Activated effector memory CD4-positive, alpha-beta T cell treated with anti-CD3 and anti-CD28 coated beads, Interleukin-2, amount 50 U/mL, for 16 hours (primary cell): ENCODE results near the gene MRC1.

Source experiments
- DNase-seq: peaks from one replicate; pipeline ENCODE4 v3.0.0-alpha.2; 2020

MRC1 gene

DNA sequence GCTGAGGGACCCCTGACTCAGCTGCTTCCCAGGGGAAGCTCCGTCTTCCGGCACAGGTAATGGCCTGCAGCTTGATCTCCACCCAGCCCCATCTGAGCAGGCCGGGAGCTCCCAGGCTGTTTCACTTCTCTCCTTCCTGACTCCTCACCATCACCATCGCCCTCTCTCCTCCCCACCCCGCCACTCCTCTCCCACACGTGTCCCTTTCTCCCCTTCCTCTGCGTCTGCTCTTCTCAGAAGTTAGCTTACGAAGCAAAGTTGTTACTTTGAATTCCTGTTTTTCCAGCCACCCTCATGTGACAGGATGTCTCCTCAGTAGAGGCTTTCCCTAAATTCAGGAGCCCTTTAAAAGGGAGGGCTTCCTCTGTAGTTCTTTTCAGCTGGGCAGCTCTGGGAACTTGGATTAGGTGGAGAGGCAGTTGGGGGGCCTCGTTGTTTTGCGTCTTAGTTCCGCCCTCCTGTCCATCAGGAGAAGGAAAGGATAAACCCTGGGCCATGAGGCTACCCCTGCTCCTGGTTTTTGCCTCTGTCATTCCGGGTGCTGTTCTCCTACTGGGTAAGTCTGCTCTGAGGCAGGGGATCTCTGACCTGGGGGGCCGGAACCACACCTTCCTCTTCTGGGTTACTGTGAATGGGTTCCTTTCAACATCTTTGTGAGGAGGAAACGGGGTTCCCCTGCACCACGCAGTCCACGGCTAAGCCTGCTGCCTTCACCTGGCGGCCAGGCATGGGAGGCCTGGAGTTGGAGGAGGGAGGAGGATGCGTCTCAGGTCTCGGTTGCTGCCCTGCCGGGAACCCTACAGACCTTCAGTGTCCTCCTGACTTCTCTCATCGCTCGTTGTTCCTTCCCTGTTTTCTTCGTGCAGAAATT is at the start of gene MRC1:
Gene MRC1 (plus strand): TSS at position 378 of the 871 bp plus-strand sequence. CDS start 118 bp downstream, at position 496.
- no peak for DNase-seq

DNA sequence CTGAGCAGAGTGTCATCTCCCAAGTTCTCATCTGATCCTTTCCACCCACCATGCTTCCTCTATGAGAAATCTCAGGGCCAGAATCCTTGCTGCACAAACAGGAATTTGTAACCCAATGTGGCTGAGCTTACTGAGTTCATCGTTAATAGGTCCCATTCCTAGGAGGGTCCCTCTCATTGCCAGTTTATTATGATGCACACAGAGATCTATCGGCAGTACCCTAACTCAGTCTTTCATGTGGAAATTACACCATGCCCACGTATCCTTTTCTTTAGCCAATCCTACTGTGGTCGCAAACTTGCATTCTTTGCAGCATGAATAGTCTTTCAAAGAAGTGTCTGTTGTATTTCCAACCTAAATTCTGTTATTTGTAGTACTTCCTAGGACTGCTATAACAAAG is 45.0 kb upstream of the MRC1 start:
- no peak for DNase-seq

DNA sequence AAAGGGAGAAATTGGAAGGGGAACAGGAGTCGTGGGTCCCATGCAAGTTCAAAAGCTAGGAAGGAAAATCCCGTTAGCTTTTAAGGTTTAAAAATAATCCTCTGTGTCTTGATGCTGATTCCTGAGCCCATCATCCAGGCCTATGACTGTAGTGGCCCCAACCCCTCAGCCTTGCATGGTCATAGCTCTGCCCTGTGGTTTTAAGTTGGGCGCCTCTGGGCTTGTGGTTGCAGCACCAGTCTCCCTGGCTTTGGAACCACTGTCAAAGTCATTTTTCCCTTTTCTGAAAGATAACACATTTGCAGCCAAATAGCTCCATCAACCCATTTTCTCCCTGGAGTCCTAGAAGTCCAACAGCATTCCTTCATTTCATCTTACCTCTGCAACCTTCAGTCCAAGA is 43.5 kb upstream of the MRC1 start:
- no peak for DNase-seq

DNA sequence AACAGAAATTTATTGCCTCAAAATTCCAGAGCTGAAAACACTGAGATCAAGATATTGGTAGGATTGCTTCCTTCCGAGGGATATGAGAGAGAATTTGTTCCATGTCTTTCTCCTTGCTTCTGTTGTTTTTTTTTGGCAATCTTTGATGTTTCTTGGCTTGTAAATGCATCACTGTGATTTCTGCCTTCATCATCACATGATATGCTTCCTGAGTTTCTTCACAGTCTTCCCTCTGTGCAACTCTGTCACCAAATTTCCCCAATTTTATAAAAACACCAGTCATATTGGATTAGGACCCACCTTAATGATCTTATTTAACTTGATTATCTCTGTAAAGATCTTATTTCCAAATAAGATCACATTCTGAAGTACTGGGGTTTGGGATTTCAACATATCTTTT is 42.4 kb upstream of the MRC1 start:
- no peak for DNase-seq

DNA sequence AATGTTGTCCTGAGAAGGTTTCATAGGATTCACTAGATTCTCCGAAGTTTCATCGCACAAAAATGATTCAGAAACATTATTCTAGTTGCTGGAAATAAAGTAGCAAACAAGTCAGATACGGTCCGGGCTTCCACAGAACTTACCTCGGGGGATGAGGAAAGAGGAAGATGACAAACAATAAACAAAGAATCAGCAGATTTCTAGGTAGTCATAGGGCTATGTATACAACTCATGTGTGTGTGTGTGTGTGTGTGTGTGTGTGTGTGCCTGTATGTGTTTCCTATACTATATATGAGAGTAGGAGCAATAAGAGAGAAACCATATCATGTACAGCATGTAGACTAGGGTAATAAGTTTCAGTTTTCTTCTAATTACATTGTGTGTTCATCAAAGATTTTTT is 40.7 kb upstream of the MRC1 start:
- DNase-seq, result no peak

DNA sequence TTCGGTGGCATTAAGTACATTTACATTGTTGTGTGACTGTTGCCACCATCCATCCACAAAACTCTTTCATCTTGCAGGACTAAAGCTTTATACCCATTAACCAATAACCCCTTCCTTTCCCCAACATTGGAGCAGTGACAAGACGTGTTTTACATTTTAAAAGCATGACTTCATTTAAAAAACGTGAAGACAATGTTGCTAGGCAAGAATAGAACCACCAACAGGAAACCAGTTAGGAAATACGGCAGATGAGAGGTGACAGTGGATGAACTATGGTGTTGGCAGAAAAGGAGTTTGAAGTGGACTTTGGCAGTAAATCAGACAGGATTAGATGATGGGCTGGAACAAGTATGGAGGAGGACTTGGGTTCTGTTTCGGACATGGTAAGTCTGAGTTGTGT is 40.2 kb upstream of the MRC1 start:
- DNase-seq, result no peak

DNA sequence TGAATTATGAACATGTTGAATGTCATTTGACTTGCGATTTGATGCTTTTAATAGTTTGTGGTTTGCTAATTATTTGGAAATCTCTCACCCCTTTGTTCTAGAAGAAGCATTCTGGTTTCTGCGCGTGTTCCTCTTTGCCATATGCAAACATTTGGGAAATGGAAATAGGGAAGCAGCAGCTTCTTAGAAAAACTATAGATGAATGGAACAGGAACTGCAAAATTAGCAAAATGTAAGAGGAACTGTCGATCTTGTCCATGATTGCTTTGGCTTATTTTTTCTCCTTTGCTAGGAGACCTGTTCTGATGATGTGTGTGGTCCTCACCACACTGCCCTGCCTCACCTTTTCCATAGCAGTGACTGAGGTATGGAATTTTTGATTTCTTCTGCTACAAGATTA is 38.1 kb upstream of the MRC1 start:
- no peak for DNase-seq

DNA sequence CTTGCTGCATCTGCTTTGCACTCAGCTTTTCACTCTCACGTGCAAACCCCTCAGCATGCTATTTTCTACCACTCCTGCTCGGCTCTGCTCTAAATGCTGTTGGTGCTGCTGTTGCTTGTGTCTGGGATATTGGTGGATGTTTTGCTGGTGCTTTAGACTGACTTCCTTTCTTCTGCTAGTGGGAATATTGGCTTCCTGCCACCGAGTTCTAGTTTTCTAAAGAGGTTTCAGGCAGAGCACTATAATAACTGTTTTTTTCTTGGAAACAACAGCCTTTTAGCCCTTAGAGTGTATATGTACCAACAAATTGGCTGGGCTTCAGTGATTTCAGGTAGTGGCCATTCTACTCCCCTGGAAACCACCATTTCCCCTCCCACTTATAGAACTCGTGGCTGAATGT is 29.4 kb upstream of the MRC1 start:
- no peak for DNase-seq

DNA sequence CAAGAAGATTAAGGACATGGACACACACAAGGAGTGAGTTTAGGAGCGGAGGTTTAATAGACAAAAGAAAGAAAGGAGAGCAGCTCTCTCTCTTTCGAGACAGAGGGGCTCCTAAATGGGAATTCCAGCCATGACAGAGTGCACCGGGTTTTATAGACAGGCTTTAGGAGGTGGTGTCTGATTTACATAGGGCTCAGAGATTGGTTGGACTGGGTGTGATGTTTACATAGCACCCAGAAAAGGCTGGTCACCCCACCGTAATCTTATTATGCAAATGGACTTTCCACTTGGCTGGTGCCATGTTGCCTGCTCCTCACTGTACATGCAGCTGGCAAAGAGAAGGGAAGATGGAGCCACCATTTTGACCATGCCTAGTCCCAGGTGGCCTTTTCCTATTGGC is 28.4 kb upstream of the MRC1 start:
- DNase-seq, result no peak

DNA sequence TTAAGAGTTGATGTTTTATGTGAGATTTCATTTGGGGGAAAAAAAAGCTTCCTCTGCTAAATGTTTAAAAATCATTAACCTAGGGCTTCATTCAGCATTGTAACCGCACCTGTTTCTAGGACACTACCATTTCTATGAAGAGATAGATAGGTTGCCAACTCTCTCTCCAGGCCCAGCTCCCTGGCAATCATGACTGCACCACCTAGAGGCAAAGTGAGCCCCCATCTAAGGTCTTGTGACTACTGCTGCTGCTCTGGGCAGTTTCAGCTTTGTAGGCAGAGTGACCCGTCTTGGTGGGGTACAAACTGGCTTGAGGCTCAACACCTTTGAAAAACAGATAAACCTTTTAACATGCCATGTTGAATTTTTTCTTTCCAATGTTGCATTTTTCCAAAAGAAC is 27.3 kb upstream of the MRC1 start:
- DNase-seq, result no peak

DNA sequence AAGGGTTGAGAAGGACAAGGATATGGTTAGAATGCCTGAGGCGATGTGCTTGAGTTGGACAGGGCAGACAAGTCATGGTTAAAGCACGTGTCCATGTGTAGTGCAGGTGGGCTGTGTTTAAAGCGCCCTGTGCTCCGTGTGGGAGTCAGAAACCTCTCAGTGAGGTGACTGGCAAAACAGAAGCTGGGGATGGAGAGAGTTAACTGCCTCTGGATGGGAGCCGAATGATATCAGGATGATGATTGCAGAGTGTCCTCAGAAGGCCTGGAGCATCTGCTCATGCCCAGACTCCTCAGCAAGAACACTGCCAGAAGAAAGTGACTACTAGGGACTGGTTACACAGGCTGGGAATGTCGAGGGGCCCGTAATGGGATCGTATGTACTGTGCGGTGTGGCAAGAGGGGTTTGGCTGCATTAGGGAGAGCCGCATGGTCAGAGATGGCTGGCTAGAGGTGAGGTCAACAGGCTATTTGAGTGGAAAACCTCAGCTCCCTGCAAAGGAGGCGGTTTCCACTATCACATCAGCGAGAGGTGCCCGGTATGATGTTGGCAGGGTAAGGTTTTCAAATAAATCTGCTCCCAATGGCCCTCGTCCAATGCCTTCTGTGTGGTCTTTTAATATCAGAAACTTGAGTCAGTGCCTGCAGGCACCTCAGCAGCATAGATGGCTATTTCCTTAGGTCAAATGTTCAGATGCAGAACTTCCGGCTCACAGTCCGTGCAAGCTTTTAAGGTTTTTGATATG is 26.1 kb upstream of the MRC1 start:
- DNase-seq, result no peak

DNA sequence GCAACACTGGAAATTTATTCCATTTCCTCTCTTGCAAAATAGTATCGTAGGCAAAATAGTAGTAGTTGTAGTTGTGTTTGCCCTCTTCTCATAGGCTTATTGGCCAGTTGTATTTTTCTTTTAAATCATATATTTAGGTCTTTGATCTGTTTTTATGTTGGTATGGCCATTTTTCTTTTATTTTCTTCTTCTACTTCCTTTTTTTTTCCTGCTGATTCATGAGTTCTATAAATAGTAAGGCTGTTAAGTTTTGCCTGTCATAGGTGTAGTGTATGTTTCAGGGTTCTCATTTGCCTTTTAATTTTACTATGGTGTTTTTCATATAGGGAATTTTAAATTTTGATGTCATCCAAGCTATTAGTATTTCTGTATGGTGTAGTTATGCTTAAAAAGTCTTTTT is 25.4 kb upstream of the MRC1 start:
- DNase-seq, result no peak

DNA sequence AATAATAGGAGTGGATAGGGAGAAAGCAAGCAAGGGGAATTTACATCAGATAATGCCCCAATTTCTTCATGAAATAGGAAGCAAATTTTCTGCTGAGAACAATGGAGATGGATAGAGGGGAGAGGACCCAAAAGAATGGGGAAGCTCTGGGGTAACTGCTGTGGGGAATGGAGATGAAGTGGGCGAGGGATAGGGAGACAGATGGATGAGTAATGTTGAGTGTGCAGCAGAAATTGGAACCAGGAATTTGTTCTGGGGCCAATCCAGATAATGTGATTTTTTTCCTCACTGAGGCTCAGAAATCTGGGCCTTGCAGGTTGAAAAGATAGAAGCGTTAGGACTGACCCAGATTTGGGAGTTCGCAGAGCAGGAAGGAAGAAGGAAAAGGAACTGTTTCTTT is 24.5 kb upstream of the MRC1 start:
- no peak for DNase-seq

DNA sequence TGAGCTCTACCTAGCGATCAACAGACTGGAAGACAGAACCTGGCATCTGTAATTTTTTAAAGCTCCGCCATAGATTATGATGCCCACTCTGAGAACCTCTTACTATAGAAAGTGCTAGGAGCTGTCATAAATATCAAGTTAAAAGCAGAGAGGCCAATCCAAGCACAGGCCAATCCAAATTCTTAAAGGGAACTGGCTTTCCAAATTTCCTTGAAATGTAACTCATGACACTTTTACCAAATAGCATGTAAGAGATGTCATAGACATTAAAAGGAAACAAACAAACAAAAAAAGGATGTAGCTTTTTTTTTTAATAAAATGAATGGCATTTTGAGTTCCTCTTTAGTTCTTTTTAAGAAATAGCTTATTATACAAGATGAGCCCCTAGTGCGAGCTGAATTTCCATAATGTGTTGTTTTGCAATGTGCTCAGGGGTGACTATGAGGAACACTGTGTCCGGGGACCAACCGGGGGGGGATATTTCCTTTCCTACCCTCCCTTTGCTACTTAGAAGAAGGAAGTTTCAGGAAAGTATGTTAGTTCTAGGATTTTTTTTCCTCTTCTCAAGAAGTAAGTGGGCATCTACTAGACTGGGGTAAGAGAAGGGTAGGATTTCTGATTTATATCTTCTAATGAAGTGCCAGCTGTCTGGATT is 23.7 kb upstream of the MRC1 start:
- no peak for DNase-seq

DNA sequence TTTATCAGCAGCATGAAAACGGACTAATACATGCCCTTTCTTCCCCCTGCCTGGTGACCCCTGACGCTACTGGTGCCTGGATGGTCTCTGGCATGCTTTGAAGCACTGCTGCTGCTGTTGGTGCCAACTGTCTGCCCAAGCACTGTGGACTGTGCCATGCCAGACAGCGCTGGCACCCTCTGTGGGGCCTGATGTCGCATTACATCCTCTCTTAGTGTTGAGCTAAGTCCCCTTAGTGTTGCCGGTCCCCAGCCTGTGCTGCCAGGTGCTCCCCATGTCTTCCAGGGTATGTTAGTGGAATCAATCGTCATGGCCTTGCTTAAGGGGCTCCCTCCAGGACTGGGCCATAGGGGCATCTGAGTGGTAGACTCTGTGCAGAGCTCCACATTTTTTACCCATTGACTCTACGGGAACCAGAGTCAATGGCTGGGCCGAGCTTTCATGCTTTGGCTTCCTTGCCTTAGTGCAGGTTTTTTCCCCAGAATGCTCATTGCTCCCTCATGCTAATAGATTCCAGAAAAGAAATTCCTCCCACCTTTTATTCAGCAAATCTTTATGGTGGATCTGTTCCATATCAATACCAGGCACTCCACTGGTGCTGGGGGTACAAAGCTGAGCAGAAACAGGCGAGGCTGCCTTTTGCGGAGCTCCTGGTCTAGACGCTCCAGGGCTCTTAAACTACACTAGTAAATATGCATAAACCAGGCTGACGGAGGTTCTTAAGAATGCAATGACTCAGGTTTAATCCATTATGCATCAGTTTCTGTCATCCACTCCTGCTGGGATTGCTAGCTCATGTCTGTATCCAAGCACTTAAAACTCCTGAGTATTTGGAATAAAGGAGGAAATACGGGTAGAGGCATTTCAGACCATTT is 21.8 kb upstream of the MRC1 start:
- DNase-seq, result no peak

DNA sequence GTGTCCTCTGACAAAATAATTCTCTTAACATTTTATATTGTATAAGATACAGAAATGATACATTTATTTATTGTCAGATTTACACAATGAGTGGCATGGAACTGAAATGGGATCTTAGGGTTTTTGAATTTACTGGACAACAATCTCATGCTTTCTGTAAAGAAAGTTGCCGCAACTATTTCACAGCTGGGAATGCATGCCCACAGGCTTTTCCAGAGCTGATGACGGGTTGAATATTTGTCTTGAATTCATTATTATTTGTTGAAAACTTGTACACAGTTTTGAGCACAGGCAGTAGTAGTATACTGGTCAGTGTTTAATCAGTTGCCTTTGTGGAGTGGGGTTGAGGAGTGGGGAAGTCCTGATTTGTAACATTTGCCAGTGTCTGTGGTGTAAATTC is 20.5 kb upstream of the MRC1 start:
- DNase-seq, result no peak

DNA sequence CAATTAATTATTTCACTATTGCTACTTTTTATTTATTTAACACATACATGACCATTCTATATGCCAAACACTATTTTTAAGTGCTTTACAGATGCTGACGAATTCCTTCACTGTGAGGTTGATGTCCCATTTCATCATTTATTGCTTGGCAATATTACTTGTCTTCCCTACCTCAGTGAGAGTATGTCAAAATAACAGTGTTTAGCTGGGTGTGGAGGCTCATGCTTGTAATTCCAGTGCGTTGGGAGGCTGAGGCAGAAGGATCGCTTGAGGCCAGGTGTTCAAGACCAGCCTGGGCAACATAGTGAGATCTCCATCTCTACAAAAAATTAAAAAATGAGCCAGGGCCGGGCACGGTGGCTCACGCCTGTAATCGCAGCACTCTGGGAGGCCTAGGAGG is 19.8 kb upstream of the MRC1 start:
- DNase-seq, result no peak

DNA sequence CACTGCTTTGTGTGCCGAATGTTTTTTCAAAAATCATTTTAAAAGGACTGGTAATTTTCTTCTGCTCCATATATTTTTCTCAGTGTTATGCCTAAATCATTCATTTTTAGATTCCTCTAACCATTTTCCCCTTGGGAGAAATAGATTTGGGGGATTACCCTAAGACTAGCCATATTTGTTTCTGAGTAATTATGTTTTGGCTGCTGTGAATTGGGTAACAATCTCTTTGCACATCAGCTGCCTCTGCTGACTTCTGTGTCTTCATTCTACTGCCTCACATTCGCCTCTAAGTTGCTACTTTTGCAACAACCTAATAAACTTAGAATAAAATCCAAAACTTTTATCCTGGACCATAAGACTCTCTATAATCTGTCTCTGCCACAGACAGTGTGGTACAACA is 18.5 kb upstream of the MRC1 start:
- DNase-seq, result no peak

DNA sequence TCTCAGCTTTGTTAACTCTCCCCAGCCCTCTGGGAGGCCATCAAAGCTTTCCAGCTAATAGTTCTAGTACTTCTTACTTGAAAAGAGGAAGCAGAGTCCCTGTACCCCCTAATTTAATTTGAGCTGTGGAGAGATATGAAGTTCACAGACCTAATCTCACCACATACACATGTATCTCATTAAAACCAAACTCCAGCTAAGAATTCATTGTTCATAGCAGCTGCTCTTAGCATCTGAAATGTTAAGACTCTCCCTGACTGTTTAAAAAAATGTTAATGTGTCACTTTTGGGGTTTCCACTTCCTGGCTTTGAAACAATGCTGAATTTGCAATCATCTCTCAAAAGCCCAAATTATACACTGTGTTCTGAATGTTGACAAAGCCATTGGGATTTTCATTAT is 16.2 kb upstream of the MRC1 start:
- DNase-seq, result no peak

DNA sequence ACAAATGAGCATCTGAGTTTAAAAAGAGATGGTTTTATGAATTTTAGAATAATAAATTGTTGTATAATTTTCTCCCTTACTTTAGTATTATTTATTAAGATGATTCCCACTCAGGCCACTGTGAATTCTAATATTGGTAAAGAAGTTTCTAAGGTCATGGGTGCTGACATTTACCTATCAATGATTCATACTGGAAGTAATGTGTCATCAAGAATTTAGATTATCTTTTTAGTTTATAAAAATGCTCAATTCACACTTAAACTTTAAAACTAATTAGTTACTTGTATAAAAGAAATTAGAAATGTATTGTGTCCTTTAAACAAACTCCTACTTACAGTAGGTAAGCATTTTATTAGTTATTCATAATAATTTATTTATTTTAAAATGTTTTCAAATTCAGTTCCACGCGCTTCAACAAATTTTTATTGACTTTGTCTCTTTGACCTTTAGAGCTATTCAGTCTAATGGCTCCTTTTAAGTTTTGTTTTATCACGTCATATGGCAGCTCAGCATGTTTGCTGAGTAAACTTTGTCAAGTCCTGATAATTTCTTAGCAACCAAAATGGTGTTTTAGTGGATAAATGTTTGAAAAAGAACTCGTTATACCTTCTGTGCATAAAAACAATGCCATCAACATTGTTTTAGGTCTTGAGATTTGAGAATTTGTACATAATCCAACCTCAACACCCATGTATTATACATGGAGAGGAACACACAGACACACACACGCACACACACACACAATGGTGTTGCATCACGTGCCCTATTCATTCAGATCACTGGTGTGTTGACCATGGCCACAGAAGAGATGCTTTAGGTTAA is 15.1 kb upstream of the MRC1 start:
- DNase-seq, result no peak

DNA sequence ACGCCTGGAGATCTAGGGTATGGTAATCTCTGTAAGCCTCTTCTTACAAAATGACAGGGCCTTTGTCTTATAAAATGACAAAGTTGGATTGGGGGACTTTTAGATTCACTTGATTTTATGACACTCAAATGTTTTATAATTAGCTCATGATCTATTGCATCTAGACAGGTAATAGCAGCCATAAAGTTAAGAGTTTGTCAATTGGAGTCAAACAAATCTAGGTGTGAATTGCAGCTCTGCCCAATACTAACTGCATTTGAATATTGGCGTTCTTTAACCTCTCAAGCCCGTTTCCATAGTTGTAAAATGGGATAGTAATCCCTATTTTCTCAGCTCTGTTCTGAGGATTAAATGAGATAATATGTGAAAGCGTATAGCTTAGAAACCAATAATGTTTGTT is 14.1 kb upstream of the MRC1 start:
- no peak for DNase-seq
